Erythroblast (primary cell): ENCODE data around the gene ADPRHL1.

Experiments
- GATA1 ChIP-seq: IDR thresholded peaks from 2 replicates; pipeline ENCODE4 v1.6.1; 2011; ENCODE audit warnings: low read depth, mild to moderate bottlenecking, control low read depth, low read length, moderate library complexity
- POLR2A ChIP-seq: IDR thresholded peaks from 2 replicates; pipeline ENCODE4 v1.6.1; 2011; ENCODE audit warnings: mild to moderate bottlenecking, low read length

DNA sequence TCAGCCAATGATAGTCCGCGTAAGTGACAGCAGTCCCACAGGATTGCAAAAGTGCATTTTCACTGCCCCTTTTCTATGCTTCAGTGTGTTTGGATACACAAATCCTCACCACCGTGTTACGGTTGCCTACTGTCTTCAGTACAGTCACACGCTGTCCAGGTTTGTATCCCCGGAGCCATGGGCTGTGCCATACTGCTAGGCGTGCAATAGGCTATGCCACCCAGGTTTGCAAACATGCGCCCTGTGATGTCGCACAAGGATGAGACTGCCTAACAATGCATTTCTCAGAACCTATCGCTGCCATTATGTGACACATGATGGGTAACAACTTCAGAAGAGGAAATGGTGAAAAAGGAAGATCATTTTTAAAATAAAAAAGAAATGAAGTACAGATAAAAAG, 16.8 kb upstream of the ADPRHL1 start:
- no peak for TF ChIP-seq POLR2A
- TF ChIP-seq GATA1, result no peak
